AG20443 (cell line): ENCODE results near the gene SMYD5.

Experiments used
- DNase-seq: peaks from one replicate; pipeline ENCODE4 v3.0.0; 2012; ENCODE audit warnings: low spot score, mixed read lengths

Gene SMYD5

GRCh38 chr2:73205611-73206010 lies 8.4 kb upstream of the SMYD5 start:
- no peak for DNase-seq

- DNase-seq = no peak
Measured at GRCh38 chr2:73208258-73208657, 5.8 kb upstream of the SMYD5 start.

- DNase-seq = no peak
Measured at GRCh38 chr2:73210019-73210418, 4.0 kb upstream of the SMYD5 start.

GRCh38 chr2:73210696-73211095 lies 3.3 kb upstream of the SMYD5 start:
- DNase-seq = no peak

GRCh38 chr2:73212098-73212447 lies 2.0 kb upstream of the SMYD5 start:
- DNase-seq = no peak

GRCh38 chr2:73212448-73213176 lies 1.4 kb upstream of the SMYD5 start:
- DNase-seq = peak; percentile 88

GRCh38 chr2:73215254-73215653 lies 1.2 kb downstream of the SMYD5 start:
- DNase-seq = no peak

GRCh38 chr2:73217160-73217559 lies 3.1 kb downstream of the SMYD5 start:
- DNase-seq = no peak

GRCh38 chr2:73217826-73218225 lies 3.8 kb downstream of the SMYD5 start:
- DNase-seq = no peak

- no peak for DNase-seq
Measured at GRCh38 chr2:73218298-73218697, 4.3 kb downstream of the SMYD5 start.

GRCh38 chr2:73223821-73224220 lies 9.8 kb downstream of the SMYD5 start:
- no peak for DNase-seq

GRCh38 chr2:73225513-73226360 lies 11.7 kb downstream of the SMYD5 start:
- DNase-seq = no peak

GRCh38 chr2:73227086-73227485 lies 13.0 kb downstream of the SMYD5 start:
- DNase-seq = no peak

GRCh38 chr2:73228631-73229030 lies 14.6 kb downstream of the SMYD5 start:
- DNase-seq = no peak

- no peak for DNase-seq
Measured at GRCh38 chr2:73232403-73233153, 18.5 kb downstream of the SMYD5 start.

- peak; percentile 98 for DNase-seq
Measured at GRCh38 chr2:73233154-73233931, 19.3 kb downstream of the SMYD5 start, which contains the start of gene PRADC1. Gene PRADC1, minus strand, starts transcription at chr2:73233239. Its CDS starts 79 bp downstream, at chr2:73233160.

GRCh38 chr2:73233932-73234832 lies 20.1 kb downstream of the SMYD5 start, which contains the start of gene CCT7:
Gene CCT7, plus strand, starts transcription at chr2:73234308. Its CDS starts 71 bp downstream, at chr2:73234379.
- DNase-seq = peak; percentile 91

GRCh38 chr2:73235315-73236028 lies 21.4 kb downstream of the SMYD5 start:
- no peak for DNase-seq

- DNase-seq = no peak
Measured at GRCh38 chr2:73237168-73237567, 23.1 kb downstream of the SMYD5 start.

GRCh38 chr2:73238149-73238548 lies 24.1 kb downstream of the SMYD5 start:
- no peak for DNase-seq
